ENCODE results near the gene HIP1.

HIP1 gene

DNA sequence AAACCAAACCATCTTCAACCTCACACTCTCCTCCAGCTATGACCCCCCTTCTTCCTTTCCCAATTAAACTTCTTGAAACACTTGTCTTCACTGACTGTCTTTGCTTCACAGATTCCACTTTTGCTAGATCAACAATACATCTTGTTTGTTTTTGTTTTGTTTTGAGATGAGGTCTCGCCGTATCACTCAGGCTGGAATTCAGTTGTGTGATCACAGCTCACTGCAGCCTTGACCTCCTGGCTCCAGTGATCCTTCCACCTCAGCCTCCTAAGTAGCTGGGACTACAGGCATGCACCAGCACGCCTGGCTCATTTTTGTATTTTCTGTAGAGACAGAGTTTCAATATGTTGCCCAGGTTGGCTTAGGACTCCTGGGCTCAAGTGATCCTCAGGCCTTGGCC lies 59.7 kb downstream of the HIP1 start:
- ATAC-seq (ENCODE audit: low read depth) (no peak), DNase-seq (ENCODE audit: low spot score) (no peak)
- Histone ChIP-seq H3K27ac (ENCODE audit: poor library complexity, severe bottlenecking) (no peak overlapping the region), H3K4me3 (ENCODE audit: severe bottlenecking) (no peak overlapping the region), H3K36me3 (ENCODE audit: low read depth) (no peaks in the 10 kb centered on the region), H3K9me3 (ENCODE audit: severe bottlenecking) (peaks cover 5% of the 10 kb centered on the region), H3K4me1 (ENCODE audit: insufficient read depth, poor library complexity, severe bottlenecking) (no peaks in the 10 kb centered on the region), H3K27me3 (ENCODE audit: insufficient read depth, poor library complexity, severe bottlenecking) (no peaks in the 10 kb centered on the region)
- TF ChIP-seq, protein P1, sequence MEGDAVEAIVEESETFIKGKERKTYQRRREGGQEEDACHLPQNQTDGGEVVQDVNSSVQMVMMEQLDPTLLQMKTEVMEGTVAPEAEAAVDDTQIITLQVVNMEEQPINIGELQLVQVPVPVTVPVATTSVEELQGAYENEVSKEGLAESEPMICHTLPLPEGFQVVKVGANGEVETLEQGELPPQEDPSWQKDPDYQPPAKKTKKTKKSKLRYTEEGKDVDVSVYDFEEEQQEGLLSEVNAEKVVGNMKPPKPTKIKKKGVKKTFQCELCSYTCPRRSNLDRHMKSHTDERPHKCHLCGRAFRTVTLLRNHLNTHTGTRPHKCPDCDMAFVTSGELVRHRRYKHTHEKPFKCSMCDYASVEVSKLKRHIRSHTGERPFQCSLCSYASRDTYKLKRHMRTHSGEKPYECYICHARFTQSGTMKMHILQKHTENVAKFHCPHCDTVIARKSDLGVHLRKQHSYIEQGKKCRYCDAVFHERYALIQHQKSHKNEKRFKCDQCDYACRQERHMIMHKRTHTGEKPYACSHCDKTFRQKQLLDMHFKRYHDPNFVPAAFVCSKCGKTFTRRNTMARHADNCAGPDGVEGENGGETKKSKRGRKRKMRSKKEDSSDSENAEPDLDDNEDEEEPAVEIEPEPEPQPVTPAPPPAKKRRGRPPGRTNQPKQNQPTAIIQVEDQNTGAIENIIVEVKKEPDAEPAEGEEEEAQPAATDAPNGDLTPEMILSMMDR (IDR thresholded peaks at IDR 0.05; ENCODE audit: poor library complexity, severe bottlenecking), result no peak

DNA sequence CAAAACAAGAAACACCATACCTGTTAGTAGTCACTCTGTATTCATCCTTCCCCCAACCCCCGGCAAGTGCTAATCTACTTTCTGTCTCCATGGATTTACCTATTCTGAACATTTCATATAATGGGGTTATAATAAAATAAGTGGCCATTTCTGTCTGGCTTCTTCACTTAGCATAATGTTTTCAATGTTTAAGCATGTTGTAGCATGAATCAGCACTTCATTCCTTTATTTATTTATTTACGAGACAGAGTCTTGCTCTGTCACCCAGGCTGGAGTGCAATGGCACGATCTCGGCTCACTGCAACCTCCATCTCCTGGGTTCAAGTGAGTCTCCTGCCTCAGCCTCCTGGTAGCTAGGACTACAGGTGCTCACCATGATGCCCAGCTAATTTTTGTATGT lies 69.2 kb downstream of the HIP1 start:
- H3K27ac ChIP-seq (ENCODE audit: poor library complexity, severe bottlenecking), result no peak overlapping the region
- no peak for ATAC-seq (ENCODE audit: low read depth)
- TF ChIP-seq, protein P1 (IDR thresholded peaks at IDR 0.05; ENCODE audit: poor library complexity, severe bottlenecking), result no peak

DNA sequence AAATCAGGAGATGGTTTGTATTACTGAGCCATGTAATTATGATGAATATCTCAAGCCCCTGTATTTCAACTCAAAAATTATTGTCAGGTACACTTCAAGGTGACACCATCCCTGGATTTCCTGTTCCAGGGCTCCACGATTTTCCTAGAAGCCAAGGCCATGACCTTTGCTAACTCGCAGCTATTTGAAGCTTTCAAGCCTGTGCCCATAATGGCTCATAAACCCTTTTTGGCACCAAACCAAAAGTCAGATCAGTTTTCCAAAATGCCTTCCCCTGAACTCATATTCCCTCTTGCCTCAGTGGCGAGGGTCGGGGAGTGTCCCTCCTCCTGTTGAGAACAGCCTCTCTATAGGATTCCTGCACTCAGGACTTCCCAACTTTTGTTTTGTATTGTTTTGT lies 70.8 kb downstream of the HIP1 start:
- Histone ChIP-seq H3K27ac (ENCODE audit: poor library complexity, severe bottlenecking) (no peak overlapping the region), H3K27me3 (ENCODE audit: insufficient read depth, poor library complexity, severe bottlenecking) (no peaks in the 10 kb centered on the region)
- TF ChIP-seq, protein P1 (IDR thresholded peaks at IDR 0.05; ENCODE audit: poor library complexity, severe bottlenecking), result no peak

More for the DNA sequence above, 69.2 kb downstream of the HIP1 start:
- H3K9me3 ChIP-seq (ENCODE audit: severe bottlenecking), result no peaks in the 10 kb centered on the region
- H3K27me3 ChIP-seq (ENCODE audit: insufficient read depth, poor library complexity, severe bottlenecking), result no peaks in the 10 kb centered on the region
- H3K36me3 ChIP-seq (ENCODE audit: low read depth), result no peaks in the 10 kb centered on the region
- no peak overlapping the region for H3K4me3 ChIP-seq (ENCODE audit: severe bottlenecking)
- peaks cover 7% of the 10 kb centered on the region for H3K4me1 ChIP-seq (ENCODE audit: insufficient read depth, poor library complexity, severe bottlenecking)
- no peak for DNase-seq (ENCODE audit: low spot score)

DNA sequence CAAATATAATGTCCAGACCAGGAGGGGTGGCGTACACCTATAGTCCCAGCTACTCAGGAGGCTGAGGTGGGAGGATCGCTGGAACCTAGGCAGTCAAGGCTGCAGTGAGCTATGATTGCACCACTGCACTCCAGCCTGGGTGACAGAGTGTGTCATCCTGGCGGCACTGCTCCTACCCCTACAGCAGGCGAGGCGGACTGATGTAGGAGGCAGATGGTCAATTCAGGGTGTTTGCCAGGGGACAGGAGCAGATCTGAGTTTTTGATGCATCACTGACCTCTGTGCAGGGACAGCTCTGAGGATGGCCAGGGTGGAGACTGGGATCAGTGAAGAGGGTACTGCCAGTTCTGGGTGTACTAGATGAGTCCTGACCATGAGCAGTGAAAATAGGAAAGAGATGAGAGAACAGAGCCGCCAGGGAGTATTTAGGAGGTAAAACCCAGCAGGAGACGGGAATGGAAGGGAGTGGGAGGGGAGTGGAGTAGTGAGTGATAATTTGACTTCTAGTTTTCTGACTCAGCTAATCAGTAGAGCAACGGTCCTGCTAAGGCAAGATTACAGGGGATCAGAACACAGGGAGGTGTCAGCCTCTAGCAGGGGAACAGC lies 75.3 kb downstream of the HIP1 start:
- H3K9me3 ChIP-seq (ENCODE audit: severe bottlenecking), result no peaks in the 10 kb centered on the region
- no peaks in the 10 kb centered on the region for H3K27me3 ChIP-seq (ENCODE audit: insufficient read depth, poor library complexity, severe bottlenecking)
- H3K4me1 ChIP-seq (ENCODE audit: insufficient read depth, poor library complexity, severe bottlenecking), result no peaks in the 10 kb centered on the region
- no peak for DNase-seq (ENCODE audit: low spot score)
- ATAC-seq (ENCODE audit: low read depth), result no peak
- H3K36me3 ChIP-seq (ENCODE audit: low read depth), result no peaks in the 10 kb centered on the region
- no peak overlapping the region for H3K27ac ChIP-seq (ENCODE audit: poor library complexity, severe bottlenecking)
- H3K4me3 ChIP-seq (ENCODE audit: severe bottlenecking), result no peak overlapping the region
- TF ChIP-seq, protein P1 (IDR thresholded peaks at IDR 0.05; ENCODE audit: poor library complexity, severe bottlenecking), result no peak

More for the DNA sequence above, 70.8 kb downstream of the HIP1 start:
- no peak for DNase-seq (ENCODE audit: low spot score)
- Histone ChIP-seq H3K4me1 (ENCODE audit: insufficient read depth, poor library complexity, severe bottlenecking) (peaks cover 7% of the 10 kb centered on the region), H3K4me3 (ENCODE audit: severe bottlenecking) (no peak overlapping the region), H3K36me3 (ENCODE audit: low read depth) (no peaks in the 10 kb centered on the region), H3K9me3 (ENCODE audit: severe bottlenecking) (no peaks in the 10 kb centered on the region)
- ATAC-seq (ENCODE audit: low read depth), result no peak

DNA sequence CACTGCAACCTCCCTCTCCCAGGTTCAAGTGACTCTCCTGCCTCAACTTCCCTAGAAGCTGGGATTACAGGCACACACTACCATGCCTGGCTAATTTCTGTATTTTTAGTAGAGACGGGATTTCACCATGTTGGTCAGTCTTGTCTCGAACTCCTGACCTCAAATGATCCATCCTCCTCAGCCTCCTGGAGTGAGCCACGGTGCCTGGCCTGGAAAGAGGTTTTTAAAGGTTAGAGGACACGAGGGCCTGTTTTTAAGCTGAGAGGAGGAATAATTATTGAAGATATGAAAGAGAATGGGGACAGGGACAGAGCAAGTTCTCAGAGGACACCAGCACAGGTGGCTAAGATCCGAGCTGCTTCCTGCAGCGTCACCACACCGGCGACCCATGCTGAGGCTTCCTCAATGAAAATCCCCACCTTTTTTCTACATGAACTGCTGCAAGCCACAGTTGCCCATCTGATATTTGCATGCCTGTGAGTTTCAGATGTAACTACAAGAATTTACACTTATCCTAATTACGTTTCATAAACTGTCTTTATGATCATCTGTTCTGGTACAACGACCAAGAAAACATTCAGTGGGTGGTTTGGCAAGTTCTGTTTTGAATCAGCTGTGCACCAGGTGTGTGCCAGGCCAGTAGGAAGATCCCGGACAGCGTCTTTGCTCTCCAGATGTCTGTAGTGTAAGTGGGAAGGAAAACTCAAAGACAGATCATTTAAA lies 76.0 kb downstream of the HIP1 start:
- H3K36me3 ChIP-seq (ENCODE audit: low read depth), result no peaks in the 10 kb centered on the region
- no peak for DNase-seq (ENCODE audit: low spot score)
- no peaks in the 10 kb centered on the region for H3K9me3 ChIP-seq (ENCODE audit: severe bottlenecking)
- no peak overlapping the region for H3K27ac ChIP-seq (ENCODE audit: poor library complexity, severe bottlenecking)
- H3K27me3 ChIP-seq (ENCODE audit: insufficient read depth, poor library complexity, severe bottlenecking), result no peaks in the 10 kb centered on the region
- H3K4me1 ChIP-seq (ENCODE audit: insufficient read depth, poor library complexity, severe bottlenecking), result no peaks in the 10 kb centered on the region
- no peak overlapping the region for H3K4me3 ChIP-seq (ENCODE audit: severe bottlenecking)
- no peak for ATAC-seq (ENCODE audit: low read depth)
- TF ChIP-seq, protein P1 (IDR thresholded peaks at IDR 0.05; ENCODE audit: poor library complexity, severe bottlenecking), result no peak
